Memory B cell (primary cell): ENCODE results near the gene SEL1L.
"Not testable (repeated sequence)": the region's sequence is repeated elsewhere in the genome, so short reads cannot be mapped to it uniquely, and the experiment has no call there.

Source experiments
- ATAC-seq: fragments of 150-1000 bp; cut with Tn5 transposase; 2 replicates; pipeline ENCODE4 v1.10.0; 2021; ENCODE audit warnings: low read depth, mild to moderate bottlenecking, moderate library complexity
- DNase-seq, 2 donors: peaks; one replicate each; pipeline ENCODE4 v3.0.0; 2022; ENCODE audit warnings: low spot score in 2 of 2
- H3K27ac Mint-ChIP-seq: one replicate; pipeline ENCODE4 v1.8.0; 2022; ENCODE audit warnings: mild to moderate bottlenecking, moderate library complexity, mixed read lengths
- H3K27me3 Mint-ChIP-seq: one replicate; pipeline ENCODE4 v1.8.0; 2022; ENCODE audit warnings: mixed read lengths
- H3K36me3 Mint-ChIP-seq: one replicate; pipeline ENCODE4 v1.8.0; 2022; ENCODE audit warnings: mild to moderate bottlenecking, mixed read lengths
- H3K4me1 Mint-ChIP-seq: one replicate; pipeline ENCODE4 v1.8.0; 2022; ENCODE audit warnings: mixed read lengths
- H3K4me3 Mint-ChIP-seq: one replicate; pipeline ENCODE4 v1.8.0; 2022; ENCODE audit warnings: mild to moderate bottlenecking, moderate library complexity, mixed read lengths
- H3K9me3 Mint-ChIP-seq: one replicate; pipeline ENCODE4 v1.8.0; 2022; ENCODE audit warnings: mixed read lengths

Gene SEL1L

DNA sequence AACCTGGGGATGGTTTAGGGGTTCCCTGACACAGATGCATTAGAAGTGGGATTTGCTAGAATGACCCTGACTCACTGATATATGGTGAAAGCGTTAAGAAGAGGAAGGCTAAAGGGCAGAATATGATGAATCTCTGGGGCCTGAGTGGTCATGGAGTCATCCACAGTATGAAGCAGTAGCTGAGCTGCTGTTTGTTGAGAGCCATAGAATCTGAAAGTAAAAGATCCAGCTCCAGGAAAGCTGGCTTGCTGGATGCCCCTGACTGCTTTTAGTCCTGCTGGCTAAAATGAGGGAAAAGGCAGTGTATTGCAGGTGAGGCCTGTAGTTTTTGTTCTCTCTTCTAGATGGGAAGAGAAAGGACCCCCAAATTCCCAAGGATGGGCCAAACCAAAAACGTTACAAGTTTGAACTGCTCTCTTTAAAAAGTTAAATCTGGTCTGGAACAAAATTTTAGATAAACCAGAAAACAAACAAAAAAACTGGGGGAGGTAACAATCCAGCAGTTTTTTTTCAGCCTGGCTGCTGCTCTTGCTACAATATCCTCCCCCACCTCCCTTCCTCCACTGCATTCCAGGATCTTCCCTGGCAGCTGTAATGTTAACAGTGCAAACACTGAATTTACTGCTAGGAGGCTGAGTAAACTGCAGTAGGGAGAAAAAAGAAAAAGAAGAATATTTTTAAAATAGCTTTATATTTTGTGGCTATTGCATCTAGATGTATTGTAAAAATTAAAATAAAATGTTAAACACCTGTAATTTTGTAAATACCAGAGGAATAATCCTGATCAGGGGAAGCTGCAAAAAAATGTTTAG lies 16.5 kb downstream of the SEL1L start:
- peaks cover 12% of the 10 kb centered on the region for H3K4me1 Mint-ChIP-seq
- ATAC-seq (no peak), DNase-seq (no peak)
- no peak overlapping the region for H3K4me3 Mint-ChIP-seq
- no peak overlapping the region for H3K27ac Mint-ChIP-seq
- peaks cover 17% of the 10 kb centered on the region for H3K36me3 Mint-ChIP-seq
- H3K27me3 Mint-ChIP-seq, result no peaks in the 10 kb centered on the region
- H3K9me3 Mint-ChIP-seq, result no peaks in the 10 kb centered on the region

GRCh38 chr14:81515927-81516326 lies 17.7 kb downstream of the SEL1L start:
- not testable (repeated sequence) for H3K4me3 Mint-ChIP-seq, H3K27me3 Mint-ChIP-seq, H3K27ac Mint-ChIP-seq, DNase-seq, ATAC-seq, H3K9me3 Mint-ChIP-seq
- Mint-ChIP-seq H3K36me3 (peaks cover 12% of the 10 kb centered on the region), H3K4me1 (peaks cover 12% of the 10 kb centered on the region)

GRCh38 chr14:81512826-81513225 lies 20.8 kb downstream of the SEL1L start:
- H3K4me3 Mint-ChIP-seq, ATAC-seq, H3K27me3 Mint-ChIP-seq, H3K27ac Mint-ChIP-seq, H3K4me1 Mint-ChIP-seq, H3K9me3 Mint-ChIP-seq, DNase-seq: not testable (repeated sequence)
- peaks cover 18% of the 10 kb centered on the region for H3K36me3 Mint-ChIP-seq

DNA sequence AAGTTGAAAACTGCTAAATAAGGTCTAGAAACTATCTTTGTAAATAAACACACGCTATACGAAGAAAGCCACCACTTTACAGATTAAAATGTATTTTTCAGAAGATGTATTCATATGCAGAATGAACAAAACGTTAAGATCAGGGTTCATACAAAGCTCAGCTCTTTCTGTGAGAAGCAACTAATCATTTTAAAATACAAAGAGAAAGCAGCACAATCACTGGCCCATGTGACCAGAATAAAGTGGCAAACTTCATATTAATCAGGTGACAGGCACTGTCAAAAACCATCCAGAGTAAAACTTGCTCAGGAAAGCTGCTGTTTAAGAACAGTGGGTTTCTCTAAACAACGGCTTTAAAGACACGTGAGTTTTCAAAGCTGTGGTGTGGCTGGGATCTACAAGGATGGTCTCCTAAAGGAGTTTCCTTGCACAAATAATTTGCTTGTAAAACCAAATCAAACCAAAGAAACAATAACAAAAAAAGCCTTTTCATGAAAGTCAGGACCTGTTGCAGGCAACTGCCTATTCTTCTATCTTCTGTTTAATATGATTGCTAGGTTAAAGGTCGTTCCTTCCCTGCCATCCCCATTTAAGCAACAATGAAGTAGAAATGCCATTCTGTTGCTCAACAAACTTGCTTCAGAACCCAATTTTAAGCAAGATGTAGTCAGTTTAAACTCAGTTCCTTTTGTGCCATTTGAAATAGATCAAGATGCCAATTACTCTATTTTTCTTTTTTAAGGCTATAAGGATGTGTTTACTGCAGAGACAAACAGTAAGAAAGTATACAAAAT lies 22.3 kb downstream of the SEL1L start:
- no peak for DNase-seq
- H3K9me3 Mint-ChIP-seq, result no peaks in the 10 kb centered on the region
- H3K4me1 Mint-ChIP-seq, result peaks cover 5% of the 10 kb centered on the region
- no peak overlapping the region for H3K4me3 Mint-ChIP-seq
- no peak overlapping the region for H3K27ac Mint-ChIP-seq
- no peak for ATAC-seq
- H3K27me3 Mint-ChIP-seq, result no peaks in the 10 kb centered on the region
- peaks cover 23% of the 10 kb centered on the region for H3K36me3 Mint-ChIP-seq

DNA sequence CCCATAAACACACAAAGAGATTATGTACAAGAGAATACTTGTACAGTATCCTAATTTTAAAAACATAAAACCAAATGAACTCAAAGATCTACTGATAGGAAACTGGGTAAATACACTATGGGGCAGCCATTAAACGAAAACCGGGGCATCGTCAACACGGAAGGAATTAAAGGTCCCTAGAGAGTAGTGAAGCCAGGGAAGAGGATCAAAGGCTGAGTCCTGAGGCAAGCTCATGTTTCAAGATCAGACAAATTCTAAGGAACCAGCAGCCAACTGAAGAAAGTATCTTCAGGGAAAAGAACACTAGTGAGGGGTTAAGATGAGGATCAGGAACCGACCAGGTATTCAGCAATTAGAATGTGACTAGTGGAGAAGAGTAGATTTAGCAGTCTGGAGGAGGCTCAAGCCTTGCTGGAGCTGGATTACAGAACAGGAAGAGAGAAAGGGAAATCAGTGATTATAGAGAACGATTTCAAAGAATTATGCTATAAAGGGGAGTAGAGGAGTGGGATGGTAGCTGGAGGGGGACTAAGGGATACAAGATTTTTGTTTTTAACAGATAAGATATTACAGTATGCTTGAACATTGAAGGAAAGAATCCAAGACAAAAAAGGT lies 23.7 kb downstream of the SEL1L start:
- H3K36me3 Mint-ChIP-seq, result peaks cover 28% of the 10 kb centered on the region
- no peak overlapping the region for H3K4me3 Mint-ChIP-seq
- ATAC-seq, result no peak
- H3K27ac Mint-ChIP-seq, result peak overlapping the region; percentile 36
- no peaks in the 10 kb centered on the region for H3K9me3 Mint-ChIP-seq
- DNase-seq, result no peak
- no peaks in the 10 kb centered on the region for H3K27me3 Mint-ChIP-seq
- H3K4me1 Mint-ChIP-seq, result peaks cover 5% of the 10 kb centered on the region

- Mint-ChIP-seq H3K36me3 (peaks cover 31% of the 10 kb centered on the region), H3K27ac (no peak overlapping the region), H3K4me3 (no peak overlapping the region), H3K27me3 (no peaks in the 10 kb centered on the region), H3K4me1 (peaks cover 5% of the 10 kb centered on the region), H3K9me3 (no peaks in the 10 kb centered on the region)
- DNase-seq, result no peak
- ATAC-seq, result no peak
Observed at GRCh38 chr14:81509321-81509720, 24.3 kb downstream of the SEL1L start.

DNA sequence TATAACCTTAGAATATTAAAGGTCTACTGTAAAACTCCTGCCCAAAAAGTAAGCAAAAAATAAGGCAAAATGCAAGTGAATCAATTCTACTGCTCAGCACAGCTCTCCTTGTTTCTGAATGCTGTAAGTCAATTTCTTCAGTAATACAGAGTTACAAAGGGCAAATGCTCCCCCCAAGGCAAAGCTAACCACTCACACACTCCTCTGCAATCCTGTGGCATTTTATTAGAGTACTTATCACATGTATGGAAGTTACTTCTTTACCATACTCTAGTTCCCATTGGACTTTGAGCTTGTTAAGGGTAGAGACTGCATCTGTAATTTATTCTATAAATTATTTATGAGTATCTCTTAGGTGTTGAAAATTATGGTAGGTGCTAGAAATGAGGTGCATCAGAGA lies 27.2 kb downstream of the SEL1L start:
- ATAC-seq (no peak), DNase-seq (no peak)
- H3K9me3 Mint-ChIP-seq, result no peaks in the 10 kb centered on the region
- H3K27me3 Mint-ChIP-seq, result no peaks in the 10 kb centered on the region
- no peak overlapping the region for H3K4me3 Mint-ChIP-seq
- H3K36me3 Mint-ChIP-seq, result peaks cover 30% of the 10 kb centered on the region
- peaks cover 5% of the 10 kb centered on the region for H3K4me1 Mint-ChIP-seq
- peak overlapping the region; percentile 13 for H3K27ac Mint-ChIP-seq

DNA sequence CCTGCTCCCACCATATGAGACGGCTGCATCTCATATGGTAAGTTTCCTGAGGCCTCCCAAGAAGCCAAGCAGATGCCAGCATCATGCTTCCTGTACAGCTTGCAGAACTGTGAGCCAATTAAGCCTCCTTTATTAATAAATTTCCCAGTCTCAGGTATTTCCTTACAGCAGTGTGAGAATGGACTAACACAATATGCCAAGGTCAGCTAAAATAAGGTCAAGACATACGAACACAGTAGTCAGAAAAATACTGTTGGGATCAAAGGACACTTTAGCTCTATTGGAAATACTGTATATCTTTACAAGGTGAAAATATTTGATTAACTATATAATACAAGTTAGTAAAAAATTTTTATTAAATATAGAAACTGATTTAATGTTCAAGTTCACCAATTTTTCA lies 28.8 kb downstream of the SEL1L start:
- Mint-ChIP-seq H3K4me3 (no peak overlapping the region), H3K9me3 (no peaks in the 10 kb centered on the region), H3K36me3 (peaks cover 32% of the 10 kb centered on the region), H3K4me1 (peaks cover 5% of the 10 kb centered on the region), H3K27me3 (no peaks in the 10 kb centered on the region), H3K27ac (no peak overlapping the region)
- DNase-seq, result no peak
- no peak for ATAC-seq

DNA sequence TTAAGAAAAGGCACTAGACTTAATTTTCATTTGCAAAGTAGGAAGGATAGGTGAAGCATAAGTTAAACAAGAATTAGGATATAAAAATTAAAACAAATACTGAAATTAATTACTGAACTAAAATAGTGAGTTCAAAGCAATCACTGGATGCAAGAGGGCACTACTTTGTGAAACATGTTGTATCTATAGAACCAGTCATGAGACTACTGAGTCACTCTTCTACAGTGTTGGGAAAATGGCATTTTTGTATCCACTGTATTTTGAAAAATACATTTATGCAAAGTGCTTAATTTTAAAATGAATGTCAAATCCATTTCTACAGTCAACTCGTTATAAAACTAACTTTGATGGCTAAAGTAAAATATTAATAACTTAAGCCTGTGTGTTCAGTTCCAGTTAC lies 47.9 kb downstream of the SEL1L start:
- no peaks in the 10 kb centered on the region for H3K9me3 Mint-ChIP-seq
- no peaks in the 10 kb centered on the region for H3K27me3 Mint-ChIP-seq
- no peak for ATAC-seq
- H3K4me1 Mint-ChIP-seq, result no peaks in the 10 kb centered on the region
- no peak overlapping the region for H3K4me3 Mint-ChIP-seq
- H3K27ac Mint-ChIP-seq, result no peak overlapping the region
- peaks cover 24% of the 10 kb centered on the region for H3K36me3 Mint-ChIP-seq
- no peak for DNase-seq

- Mint-ChIP-seq H3K27me3 (no peaks in the 10 kb centered on the region), H3K4me1 (no peaks in the 10 kb centered on the region), H3K27ac (no peak overlapping the region), H3K4me3 (no peak overlapping the region), H3K36me3 (peaks cover 23% of the 10 kb centered on the region), H3K9me3 (no peaks in the 10 kb centered on the region)
- ATAC-seq (no peak), DNase-seq (no peak)
Observed at GRCh38 chr14:81485372-81485771, 48.3 kb downstream of the SEL1L start.

GRCh38 chr14:81484120-81484519 lies 49.5 kb downstream of the SEL1L start:
- Mint-ChIP-seq H3K9me3 (no peaks in the 10 kb centered on the region), H3K27me3 (no peaks in the 10 kb centered on the region), H3K36me3 (peaks cover 23% of the 10 kb centered on the region), H3K4me3 (no peak overlapping the region), H3K27ac (no peak overlapping the region), H3K4me1 (no peaks in the 10 kb centered on the region)
- DNase-seq, result no peak
- no peak for ATAC-seq

GRCh38 chr14:81480741-81481140 lies 52.9 kb downstream of the SEL1L start:
- Mint-ChIP-seq H3K27ac (peak overlapping the region; percentile 75), H3K27me3 (no peaks in the 10 kb centered on the region), H3K4me3 (no peak overlapping the region), H3K4me1 (no peaks in the 10 kb centered on the region), H3K9me3 (no peaks in the 10 kb centered on the region), H3K36me3 (peaks cover 25% of the 10 kb centered on the region)
- ATAC-seq (no peak), DNase-seq (no peak)

GRCh38 chr14:81478446-81478845 lies 55.2 kb downstream of the SEL1L start:
- ATAC-seq, result no peak
- no peak overlapping the region for H3K4me3 Mint-ChIP-seq

DNA sequence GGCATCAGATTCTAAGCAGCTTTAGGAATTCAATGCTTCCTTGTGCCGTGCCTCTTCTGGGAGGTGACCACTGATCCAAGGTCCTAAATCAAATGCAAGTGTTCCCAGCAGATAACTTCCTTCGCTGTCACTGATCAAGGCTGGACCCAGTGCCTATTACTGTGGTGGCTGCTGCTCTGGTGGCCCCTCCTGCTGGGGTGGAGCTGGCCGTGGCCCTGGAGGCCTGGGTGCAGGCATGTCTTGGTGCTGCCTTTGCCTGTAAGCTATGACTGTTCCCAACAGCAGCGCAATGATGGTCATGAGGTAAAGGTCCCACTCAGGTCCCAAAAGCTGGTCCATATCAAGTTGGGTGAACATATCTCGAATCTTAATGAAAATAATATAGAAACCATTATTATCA lies 56.8 kb downstream of the SEL1L start:
- DNase-seq (no peak), ATAC-seq (no peak)
- Mint-ChIP-seq H3K27me3 (no peaks in the 10 kb centered on the region), H3K27ac (no peak overlapping the region), H3K36me3 (peaks cover 16% of the 10 kb centered on the region), H3K4me3 (no peak overlapping the region), H3K4me1 (peaks cover 12% of the 10 kb centered on the region), H3K9me3 (no peaks in the 10 kb centered on the region)

More at GRCh38 chr14:81478446-81478845, 55.2 kb downstream of the SEL1L start:
- Mint-ChIP-seq H3K27me3 (no peaks in the 10 kb centered on the region), H3K36me3 (peaks cover 16% of the 10 kb centered on the region), H3K27ac (peak overlapping the region; percentile 70), H3K9me3 (no peaks in the 10 kb centered on the region), H3K4me1 (peaks cover 12% of the 10 kb centered on the region)
- DNase-seq, result no peak
